H1 (cell line): ENCODE measurements around the gene PPP4R4. TPM values are rescaled to one million over a fixed set of nuclear protein-coding genes. Genes with fewer than 3 reads are reported as not detected.

Experiments used
- CEBPB ChIP-seq: IDR thresholded peaks from 2 replicates; pipeline ENCODE4 v1.6.1; 2012; ENCODE audit warnings: low read depth, low read length
- JUND ChIP-seq: IDR thresholded peaks from 2 replicates; pipeline ENCODE4 v1.6.1; 2011; ENCODE audit warnings: mild to moderate bottlenecking, improper control_type of control experiment, low read length
- polyA plus RNA-seq, 7 experiments: library from polyadenylated mRNA; depleted of rRNA in 3 of 7; stranded (reverse) in 5 of 7; unstranded in 2 of 7; fragments of >200 nt in 5 of 7; fragments of 200-250 nt in 2 of 7; gene quantifications; 1 replicate in 5 of 7; 2 replicates in 1 of 7; 4 replicates in 1 of 7; pipeline versions ENCODE4 v1.2.1 to v1.2.3, GENCODE V29; 2011 to 2013; ENCODE audit warnings: missing spikeins in 2 of 7, mixed read lengths in 2 of 7
- total RNA-seq: library from RNA; stranded (reverse); fragmentation: NEBNext Ultra II Directional; extraction: Animal tissue kit (Norgen Biotek cat#: 25700); gene quantifications from 2 replicates; pipeline ENCODE4 v1.2.1, GENCODE V29; 2021

PPP4R4 gene
- total and polyA plus RNA-seq, 2 of the 8 experiments (the other 6 are each of a cell fraction or from before 2014, with no cell fraction given) = 3.3 to 9.6 TPM

DNA sequence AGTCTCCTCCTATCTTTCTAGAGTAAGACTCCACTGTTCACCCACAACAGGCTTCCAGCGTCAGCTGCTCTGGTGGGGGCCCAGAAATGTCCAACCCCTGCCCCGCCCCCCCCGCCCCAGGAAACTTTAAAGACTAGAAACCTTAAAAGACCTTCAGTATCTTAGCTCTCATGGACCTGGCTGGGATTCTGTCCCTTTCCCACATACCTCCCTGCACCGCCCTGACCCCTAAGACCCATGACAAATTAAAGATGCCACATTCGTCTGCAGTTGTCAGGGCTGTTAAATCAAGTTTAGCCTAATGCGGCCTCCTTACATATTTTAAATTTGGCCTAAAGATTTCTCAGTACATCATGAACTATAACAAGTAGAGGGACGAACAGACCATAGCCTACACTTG is 129.0 kb downstream of the PPP4R4 start (continued):
- TF ChIP-seq CEBPB (no peak), JUND (no peak)
- TF ChIP-seq, all 59 proteins: peak for 0
